Upper lobe of right lung (tissue), 1 donor: ENCODE data around the gene AGR2. TPM values are rescaled to one million over a fixed set of nuclear protein-coding genes. Genes with fewer than 3 reads are reported as not detected.

Source experiments
- ATAC-seq: fragments of 200-7000 bp; cut with Tn5 transposase; one replicate; pipeline ENCODE4 v1.9.1; 2020; ENCODE audit warnings: mild to moderate bottlenecking, moderate library complexity
- DNase-seq: peaks from one replicate; pipeline ENCODE4 v3.0.0-alpha.2; 2020
- H3K27ac ChIP-seq: fragments of 200-600 bp; one replicate; pipeline ENCODE4 v1.8.0; 2022
- H3K27me3 ChIP-seq: fragments of 200-600 bp; one replicate; pipeline ENCODE4 v1.8.0; 2022; ENCODE audit warnings: mild to moderate bottlenecking
- H3K36me3 ChIP-seq: fragments of 200-600 bp; one replicate; pipeline ENCODE4 v1.8.0; 2022
- H3K4me1 ChIP-seq: fragments of 200-600 bp; one replicate; pipeline ENCODE4 v1.8.0; 2022
- H3K4me3 ChIP-seq: fragments of 200-600 bp; one replicate; pipeline ENCODE4 v1.8.0; 2022; ENCODE audit warnings: mild to moderate bottlenecking
- H3K9me3 ChIP-seq: fragments of 200-600 bp; one replicate; pipeline ENCODE4 v1.8.0; 2022
- intact Hi-C: fragments of 100-400 bp; cut with DNase I; formaldehyde crosslinking; loops from one replicate; pipeline ENCODE4 v1.11.0; 2022
- total RNA-seq: library from RNA; stranded (reverse); fragmentation: NEBNext Ultra II Directional; extraction: Animal tissue kit (Norgen Biotek cat#: 25700); gene quantifications from one replicate; pipeline ENCODE4 v1.2.1, GENCODE V29; 2021
- TF ChIP-seq, protein P1 (sequence below): fragments of 200-600 bp; IDR thresholded peaks from one replicate; pipeline ENCODE4 v1.8.0; 2022; ENCODE audit warnings: antibody characterized with exemption
- donor health status: DM: no; HTN: yes; CAD: no; lungs with severe emphysema.

Gene AGR2
- total RNA-seq, 1 donor from 2014 or later: 66.3 TPM

DNA sequence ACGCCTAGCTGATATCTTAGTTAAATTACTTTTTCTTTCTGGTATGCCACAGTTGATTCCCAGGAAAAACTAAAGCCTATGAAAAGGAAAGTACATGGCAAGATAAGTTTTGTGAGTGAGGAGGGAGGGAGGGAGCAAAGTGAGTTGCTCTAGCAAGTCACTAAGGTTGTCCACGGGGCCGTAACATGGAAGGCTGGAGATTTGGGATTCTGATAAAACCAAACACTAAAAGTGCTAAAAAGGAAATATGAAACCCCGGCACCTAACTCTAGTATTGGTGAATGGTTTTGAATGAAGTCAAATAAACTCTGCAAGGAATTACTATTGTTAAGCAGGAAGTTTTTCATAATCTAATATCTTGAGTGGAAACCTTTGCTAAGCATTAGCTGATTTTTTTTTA is 1.7 kb downstream of the AGR2 start:
- ATAC-seq (no peak), DNase-seq (no peak)
- Histone ChIP-seq H3K27ac (no peak overlapping the region), H3K4me1 (no peaks in the 10 kb centered on the region), H3K4me3 (peak overlapping the region; percentile 3), H3K36me3 (no peaks in the 10 kb centered on the region), H3K27me3 (no peaks in the 10 kb centered on the region), H3K9me3 (no peaks in the 10 kb centered on the region)
- intact Hi-C loops: no loop called here
- TF ChIP-seq, protein P1, sequence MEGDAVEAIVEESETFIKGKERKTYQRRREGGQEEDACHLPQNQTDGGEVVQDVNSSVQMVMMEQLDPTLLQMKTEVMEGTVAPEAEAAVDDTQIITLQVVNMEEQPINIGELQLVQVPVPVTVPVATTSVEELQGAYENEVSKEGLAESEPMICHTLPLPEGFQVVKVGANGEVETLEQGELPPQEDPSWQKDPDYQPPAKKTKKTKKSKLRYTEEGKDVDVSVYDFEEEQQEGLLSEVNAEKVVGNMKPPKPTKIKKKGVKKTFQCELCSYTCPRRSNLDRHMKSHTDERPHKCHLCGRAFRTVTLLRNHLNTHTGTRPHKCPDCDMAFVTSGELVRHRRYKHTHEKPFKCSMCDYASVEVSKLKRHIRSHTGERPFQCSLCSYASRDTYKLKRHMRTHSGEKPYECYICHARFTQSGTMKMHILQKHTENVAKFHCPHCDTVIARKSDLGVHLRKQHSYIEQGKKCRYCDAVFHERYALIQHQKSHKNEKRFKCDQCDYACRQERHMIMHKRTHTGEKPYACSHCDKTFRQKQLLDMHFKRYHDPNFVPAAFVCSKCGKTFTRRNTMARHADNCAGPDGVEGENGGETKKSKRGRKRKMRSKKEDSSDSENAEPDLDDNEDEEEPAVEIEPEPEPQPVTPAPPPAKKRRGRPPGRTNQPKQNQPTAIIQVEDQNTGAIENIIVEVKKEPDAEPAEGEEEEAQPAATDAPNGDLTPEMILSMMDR: no peak

DNA sequence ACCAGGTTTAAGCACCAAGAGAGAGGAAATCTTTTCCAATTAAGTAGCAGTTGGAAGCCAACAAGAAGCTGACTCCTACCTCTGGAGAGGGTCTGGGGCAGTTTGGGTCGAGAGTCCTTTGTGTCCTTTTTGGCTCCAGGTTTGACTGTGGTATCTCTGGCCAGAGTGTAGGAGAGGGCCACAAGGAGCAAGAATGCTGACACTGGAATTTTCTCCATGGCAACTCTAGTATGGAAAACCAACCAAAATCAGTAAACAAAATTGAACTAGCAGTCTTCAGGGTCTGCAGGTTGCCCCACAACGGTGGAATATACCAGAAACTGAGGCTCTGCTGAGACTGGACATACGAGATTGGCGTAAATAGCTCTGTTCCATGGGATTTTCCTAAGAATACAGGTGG is 3.2 kb downstream of the AGR2 start:
- TF ChIP-seq, protein P1: no peak
- Histone ChIP-seq H3K9me3 (no peaks in the 10 kb centered on the region), H3K27ac (no peak overlapping the region), H3K4me1 (no peaks in the 10 kb centered on the region), H3K4me3 (no peak overlapping the region), H3K36me3 (no peaks in the 10 kb centered on the region), H3K27me3 (no peaks in the 10 kb centered on the region)
- ATAC-seq (no peak), DNase-seq (no peak)
- intact Hi-C loops: no loop called here

DNA sequence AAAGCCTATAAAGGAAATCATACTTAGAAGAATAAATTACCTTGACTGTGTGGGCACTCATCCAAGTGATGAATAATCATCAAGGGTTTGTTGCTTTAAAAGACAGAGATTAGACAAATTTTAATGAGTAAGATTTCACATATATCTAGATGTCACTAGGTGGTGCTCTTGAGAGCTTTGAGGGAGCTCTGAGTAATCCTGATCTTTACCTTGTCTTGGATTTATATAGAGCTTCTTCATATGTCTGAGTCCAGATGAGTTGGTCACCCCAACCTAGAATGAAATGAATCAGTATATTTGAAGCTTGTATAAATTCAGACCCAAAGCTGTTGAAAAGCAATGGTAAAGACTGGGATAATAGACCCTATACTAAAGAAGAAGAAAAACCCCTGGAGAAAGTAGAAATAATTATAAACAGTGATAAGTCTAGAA is 3.7 kb downstream of the AGR2 start:
- peak; percentile 68 for ATAC-seq

DNA sequence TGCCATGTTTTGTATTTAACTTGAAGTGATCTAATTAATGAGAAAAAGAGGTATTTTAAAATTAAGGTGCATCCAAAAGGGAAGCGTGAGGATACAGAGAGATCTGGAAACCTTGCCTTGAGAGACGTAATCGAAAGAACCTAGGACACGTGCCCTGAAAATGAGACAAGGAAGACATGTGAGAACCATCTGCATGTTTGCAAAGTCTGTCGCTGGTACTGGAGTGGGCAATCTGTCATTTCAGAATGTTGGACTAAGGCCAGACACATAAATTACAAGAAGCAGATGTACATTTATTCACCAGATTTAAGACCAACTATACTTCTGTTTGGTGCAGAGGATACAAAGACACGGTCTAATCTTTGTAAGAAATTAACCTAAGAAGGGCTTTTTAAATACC is 9.2 kb downstream of the AGR2 start:
- no peak for ATAC-seq
- Histone ChIP-seq H3K27me3 (no peaks in the 10 kb centered on the region), H3K27ac (no peak overlapping the region), H3K4me3 (no peak overlapping the region), H3K4me1 (no peaks in the 10 kb centered on the region), H3K36me3 (no peaks in the 10 kb centered on the region), H3K9me3 (no peaks in the 10 kb centered on the region)
- no peak for DNase-seq
- TF ChIP-seq, protein P1: no peak
- intact Hi-C loops: no loop called here

More for the DNA sequence above, 3.7 kb downstream of the AGR2 start:
- Histone ChIP-seq H3K4me3 (no peak overlapping the region), H3K9me3 (no peaks in the 10 kb centered on the region), H3K27me3 (no peaks in the 10 kb centered on the region), H3K27ac (no peak overlapping the region), H3K4me1 (no peaks in the 10 kb centered on the region), H3K36me3 (no peaks in the 10 kb centered on the region)
- intact Hi-C loops: no loop called here
- no peak for DNase-seq
- TF ChIP-seq, protein P1: peak; percentile 48

DNA sequence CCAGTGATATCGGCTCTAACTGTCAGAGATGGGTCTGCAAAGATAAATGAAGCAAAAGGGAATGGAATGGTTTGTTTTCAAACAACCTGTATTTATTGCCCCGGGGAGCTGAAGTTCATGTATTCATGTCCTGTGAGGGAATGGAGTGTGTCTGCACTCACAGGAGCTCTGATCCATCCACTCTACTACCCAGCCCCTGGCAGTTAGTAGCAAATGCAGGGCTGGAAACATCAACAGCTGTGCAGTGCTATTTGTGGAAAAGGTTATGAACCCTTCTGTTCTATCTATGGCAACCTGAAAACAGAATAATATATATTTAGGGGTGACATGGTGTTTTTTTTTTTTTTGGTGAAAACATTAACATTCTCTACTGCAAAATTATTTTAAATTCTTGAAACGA is 9.8 kb downstream of the AGR2 start:
- no peaks in the 10 kb centered on the region for H3K9me3 ChIP-seq
- H3K27ac ChIP-seq: no peak overlapping the region
- no peaks in the 10 kb centered on the region for H3K36me3 ChIP-seq
- ATAC-seq (no peak), DNase-seq (no peak)
- intact Hi-C loops: no loop called here
- TF ChIP-seq, protein P1: no peak
- H3K27me3 ChIP-seq: no peaks in the 10 kb centered on the region
- H3K4me3 ChIP-seq: no peak overlapping the region
- H3K4me1 ChIP-seq: no peaks in the 10 kb centered on the region
